ENCODE data around the gene ZFP91. TPM values are rescaled to one million over a fixed set of nuclear protein-coding genes. Genes with fewer than 3 reads are reported as not detected.
A peak's percentile ranks its signal among the peaks of the same experiment; 100 is the strongest.

ZFP91 gene
- polyA plus RNA-seq, 1 experiment = 18.3 TPM

GRCh38 chr11:58629857-58630256 lies 51.0 kb downstream of the ZFP91 start:
- H3K4me3 ChIP-seq (ENCODE audit: low read depth, low read length) = no peak overlapping the region
- no peaks in the 10 kb centered on the region for H3K36me3 ChIP-seq (ENCODE audit: control insufficient read depth, insufficient read depth, low read length)
- TF ChIP-seq CTCF (IDR thresholded peaks at IDR 0.05; ENCODE audit: insufficient read depth, low read depth, low read length) = peak; percentile 77
- ChIA-PET CTCF (interaction anchor here (0.6 to 3.9 kb wide), 28 partner anchors 8 to 512 kb away, joined by 3 to 45 read pairs (median 4); partner anchors contain the start of genes FAM111A, LPXN and ZFP91), POLR2A (interaction anchor here (0.5 kb wide), 1 partner anchor 157 kb away, joined by 3 read pairs; no protein-coding TSS in a partner anchor)
- H3K27me3 ChIP-seq (ENCODE audit: control insufficient read depth, insufficient read depth, low read length) = no peaks in the 10 kb centered on the region
- DNase-seq (ENCODE audit: low read depth) = no peak

- DNase-seq (ENCODE audit: low read depth) = no peak
- ChIA-PET CTCF (interaction anchor here (0.6 to 3.9 kb wide), 4 partner anchors 7 to 64 kb away, joined by 3 to 45 read pairs (median 17); partner anchors contain the start of genes LPXN and ZFP91), POLR2A (no interaction called here)
- Histone ChIP-seq H3K4me3 (ENCODE audit: low read depth, low read length) (no peak overlapping the region), H3K36me3 (ENCODE audit: control insufficient read depth, insufficient read depth, low read length) (no peaks in the 10 kb centered on the region), H3K27me3 (ENCODE audit: control insufficient read depth, insufficient read depth, low read length) (no peaks in the 10 kb centered on the region)
- no peak for TF ChIP-seq CTCF (IDR thresholded peaks at IDR 0.05; ENCODE audit: insufficient read depth, low read depth, low read length)
Observed at GRCh38 chr11:58631378-58631777, 52.5 kb downstream of the ZFP91 start.

- H3K36me3 ChIP-seq (ENCODE audit: control insufficient read depth, insufficient read depth, low read length) = no peaks in the 10 kb centered on the region
- no peak overlapping the region for H3K4me3 ChIP-seq (ENCODE audit: low read depth, low read length)
- DNase-seq (ENCODE audit: low read depth) = no peak
- no peaks in the 10 kb centered on the region; the same call in 1 of the 2 replicates for H3K27me3 ChIP-seq (ENCODE audit: control insufficient read depth, insufficient read depth, low read length)
- CTCF ChIA-PET = interaction anchor here (1.0 to 1.7 kb wide), 2 partner anchors 55 to 88 kb away, joined by 4 to 6 read pairs; no protein-coding TSS in a partner anchor
- TF ChIP-seq CTCF (IDR thresholded peaks at IDR 0.05; ENCODE audit: insufficient read depth, low read depth, low read length) = no peak
- POLR2A ChIA-PET = no interaction called here
Observed at GRCh38 chr11:58632510-58632909, 53.6 kb downstream of the ZFP91 start.

DNA sequence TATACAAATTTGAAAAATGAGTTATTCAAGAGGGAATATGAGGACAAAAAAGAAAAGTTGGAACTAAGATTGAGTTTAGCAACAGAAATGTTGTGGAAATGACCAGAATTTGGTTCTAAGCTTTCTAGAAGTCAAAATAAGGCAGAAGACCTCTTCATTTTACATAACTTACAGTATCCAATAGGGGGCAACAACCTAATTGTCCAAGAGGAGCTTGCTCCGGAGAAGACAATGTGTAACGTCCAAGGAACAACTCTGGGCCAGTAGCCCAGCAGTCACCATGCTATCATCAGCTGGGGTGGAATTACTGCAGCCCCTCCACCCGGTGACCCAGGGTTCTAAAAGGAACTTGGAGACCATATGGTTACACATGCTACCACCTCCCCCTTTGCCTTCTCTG lies 57.7 kb downstream of the ZFP91 start:
- H3K36me3 ChIP-seq (ENCODE audit: control insufficient read depth, insufficient read depth, low read length) = no peaks in the 10 kb centered on the region
- H3K27me3 ChIP-seq (ENCODE audit: control insufficient read depth, insufficient read depth, low read length) = no peaks in the 10 kb centered on the region; the same call in 1 of the 2 replicates
- CTCF ChIA-PET = interaction anchor here (0.9 to 5.2 kb wide), 4 partner anchors 7 to 69 kb away, joined by 4 to 28 read pairs (median 5); no protein-coding TSS in a partner anchor
- POLR2A ChIA-PET = no interaction called here
- no peak overlapping the region for H3K4me3 ChIP-seq (ENCODE audit: low read depth, low read length)
- DNase-seq (ENCODE audit: low read depth) = no peak
- TF ChIP-seq CTCF (IDR thresholded peaks at IDR 0.05; ENCODE audit: insufficient read depth, low read depth, low read length) = no peak

- CTCF ChIA-PET = interaction anchor here (1.3 to 5.2 kb wide), 3 partner anchors 8 to 70 kb away, joined by 4 to 28 read pairs (median 5); no protein-coding TSS in a partner anchor
- H3K27me3 ChIP-seq (ENCODE audit: control insufficient read depth, insufficient read depth, low read length) = no peaks in the 10 kb centered on the region; the same call in 1 of the 2 replicates
- no peak for DNase-seq (ENCODE audit: low read depth)
- POLR2A ChIA-PET = no interaction called here
- no peak overlapping the region for H3K4me3 ChIP-seq (ENCODE audit: low read depth, low read length)
- no peaks in the 10 kb centered on the region for H3K36me3 ChIP-seq (ENCODE audit: control insufficient read depth, insufficient read depth, low read length)
- no peak for TF ChIP-seq CTCF (IDR thresholded peaks at IDR 0.05; ENCODE audit: insufficient read depth, low read depth, low read length)
Observed at GRCh38 chr11:58637371-58637770, 58.5 kb downstream of the ZFP91 start.
